Ovary (tissue), 9 donors: ENCODE measurements around the gene IGLL1. TPM values are rescaled to one million over a fixed set of nuclear protein-coding genes. Genes with fewer than 3 reads are reported as not detected.

Experiments used
- DNase-seq, 5 donors: peaks; one replicate each; pipeline ENCODE4 v3.0.0-alpha.2; 2019 to 2020
- H3K27ac ChIP-seq, 2 donors: fragments of 200-600 bp; one replicate each; pipeline versions ENCODE4 v1.5.1 to v1.8.0; 2019 to 2022
- H3K27me3 ChIP-seq: fragments of 200-600 bp; one replicate; pipeline ENCODE4 v1.8.0; 2022
- H3K36me3 ChIP-seq: fragments of 200-600 bp; sonication (generic); one replicate; pipeline ENCODE4 v1.5.1; 2019
- H3K4me1 ChIP-seq: one replicate; pipeline ENCODE4 v1.8.1; 2013; ENCODE audit warnings: mild to moderate bottlenecking, moderate library complexity; ENCODE audit not compliant: insufficient read depth
- H3K4me3 ChIP-seq: fragments of 200-600 bp; sonication (generic); one replicate; pipeline ENCODE4 v1.5.1; 2017
- H3K9me3 ChIP-seq, 2 donors: fragments of 200-600 bp in 1 of 2; sonication (generic) in 1 of 2; one replicate each; pipeline versions ENCODE4 v1.5.1 to v1.8.1; 2013 to 2019; ENCODE audit warnings: mild to moderate bottlenecking in 1 of 2, moderate library complexity in 1 of 2
- EP300 ChIP-seq: sonication (generic); formaldehyde crosslinking; IDR thresholded peaks from one replicate; pipeline ENCODE4 v1.6.1; 2017; ENCODE audit warnings: antibody characterized with exemption
- POLR2A ChIP-seq: fragments of 450-650 bp; IDR thresholded peaks from one replicate; pipeline ENCODE4 v1.6.1; 2017; ENCODE audit warnings: antibody characterized with exemption, mild to moderate bottlenecking, moderate library complexity
- WGBS, 3 donors: extraction: QIAGEN DNeasy Blood & Tissue Kit in 1 of 3; methylation state at CpG; one replicate each; pipeline versions ENCODE4 v1.1.5 to v1.1.7; 2013 to 2017; 5-methylcytosine and 5-hydroxymethylcytosine counted together
- intact Hi-C, 4 donors: fragments of 100-400 bp; cut with DNase I; formaldehyde crosslinking; loops; one replicate each; pipeline versions ENCODE4 v1.11.0 to v1.15.1; 2022 to 2023
- polyA plus RNA-seq, 2 donors: library from polyadenylated mRNA; stranded (reverse); fragments of 200-250 nt in 1 of 2; fragments of 350-450 nt in 1 of 2; fragmentation: Illumina TruSeq in 1 of 2; extraction: RNeasy Lipid Tissue Mini Kit (QIAGEN cat#74804) in 1 of 2; gene quantifications; one replicate each; pipeline ENCODE4 v1.2.3, GENCODE V29; 2013 to 2014
- total RNA-seq, 7 donors: library from RNA; depleted of rRNA in 2 of 7; stranded (reverse); fragments of >200 nt in 2 of 7; fragmentation: NEBNext Ultra II Directional in 3 of 7; extraction: Animal tissue kit (Norgen Biotek cat#: 25700) in 3 of 7; gene quantifications; one replicate each; pipeline versions ENCODE4 v1.1.0 to v1.2.4, GENCODE V29; 2016 to 2023
- TF ChIP-seq, protein P1 (sequence below), 3 donors: fragments of 450-650 bp in 2 of 3; fragments of 200-600 bp in 1 of 3; IDR thresholded peaks; one replicate each; pipeline versions ENCODE4 v1.5.1 to v1.8.0; 2016 to 2022; ENCODE audit warnings: antibody characterized with exemption in 3 of 3, mild to moderate bottlenecking in 1 of 3
- donor health status: DM: no; HTN: no; CAD: no; lungs with moderate emphysema.
- donor health status: DM: no; HTN: no; CAD: no.
- donor health status: Bipolar disorder and iron deficiency.
- donor health status: DM: yes; HTN: yes; CAD: no.
- donor health status: DM: no; HTN: no; CAD: no.
- donor health status: DM: yes; HTN: yes; CAD: no.

IGLL1 gene
- total and polyA plus RNA-seq, 9 donors: 0.34 TPM; not detected in 8

GRCh38 chr22:23552573-23552972 lies 27.5 kb downstream of the IGLL1 start:
- H3K27ac ChIP-seq: no peak overlapping the region
- H3K9me3 ChIP-seq: no peaks in the 10 kb centered on the region
- no peak for DNase-seq
- no peak overlapping the region for H3K4me3 ChIP-seq
- H3K4me1 ChIP-seq: no peaks in the 10 kb centered on the region
- no peaks in the 10 kb centered on the region for H3K36me3 ChIP-seq
- no peak for TF ChIP-seq EP300
- TF ChIP-seq, protein P1, sequence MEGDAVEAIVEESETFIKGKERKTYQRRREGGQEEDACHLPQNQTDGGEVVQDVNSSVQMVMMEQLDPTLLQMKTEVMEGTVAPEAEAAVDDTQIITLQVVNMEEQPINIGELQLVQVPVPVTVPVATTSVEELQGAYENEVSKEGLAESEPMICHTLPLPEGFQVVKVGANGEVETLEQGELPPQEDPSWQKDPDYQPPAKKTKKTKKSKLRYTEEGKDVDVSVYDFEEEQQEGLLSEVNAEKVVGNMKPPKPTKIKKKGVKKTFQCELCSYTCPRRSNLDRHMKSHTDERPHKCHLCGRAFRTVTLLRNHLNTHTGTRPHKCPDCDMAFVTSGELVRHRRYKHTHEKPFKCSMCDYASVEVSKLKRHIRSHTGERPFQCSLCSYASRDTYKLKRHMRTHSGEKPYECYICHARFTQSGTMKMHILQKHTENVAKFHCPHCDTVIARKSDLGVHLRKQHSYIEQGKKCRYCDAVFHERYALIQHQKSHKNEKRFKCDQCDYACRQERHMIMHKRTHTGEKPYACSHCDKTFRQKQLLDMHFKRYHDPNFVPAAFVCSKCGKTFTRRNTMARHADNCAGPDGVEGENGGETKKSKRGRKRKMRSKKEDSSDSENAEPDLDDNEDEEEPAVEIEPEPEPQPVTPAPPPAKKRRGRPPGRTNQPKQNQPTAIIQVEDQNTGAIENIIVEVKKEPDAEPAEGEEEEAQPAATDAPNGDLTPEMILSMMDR (IDR thresholded peaks at IDR 0.05): no peak
- intact Hi-C loops: no loop called here
- H3K27me3 ChIP-seq: no peaks in the 10 kb centered on the region

GRCh38 chr22:23551385-23551784 lies 28.7 kb downstream of the IGLL1 start:
- Histone ChIP-seq H3K27ac (no peak overlapping the region), H3K9me3 (no peaks in the 10 kb centered on the region), H3K27me3 (no peaks in the 10 kb centered on the region), H3K4me3 (no peak overlapping the region), H3K36me3 (no peaks in the 10 kb centered on the region), H3K4me1 (no peaks in the 10 kb centered on the region)
- TF ChIP-seq POLR2A: no peak
- TF ChIP-seq EP300: no peak
- intact Hi-C loops: no loop called here
- no peak for DNase-seq

GRCh38 chr22:23550049-23550650 lies 29.9 kb downstream of the IGLL1 start:
- H3K4me3 ChIP-seq: no peak overlapping the region
- 73 to 86% (median 76%) methylated on average over 4 of the region's 4 CpGs for WGBS, 3 donors
- H3K27ac ChIP-seq: no peak overlapping the region
- no peaks in the 10 kb centered on the region for H3K4me1 ChIP-seq
- no peak for DNase-seq
- H3K36me3 ChIP-seq: no peaks in the 10 kb centered on the region
- intact Hi-C loops: no loop called here
- H3K27me3 ChIP-seq: no peaks in the 10 kb centered on the region
- no peaks in the 10 kb centered on the region for H3K9me3 ChIP-seq
- TF ChIP-seq, protein P1 (IDR thresholded peaks at IDR 0.05): no peak
- TF ChIP-seq POLR2A (no peak), EP300 (no peak)

DNA sequence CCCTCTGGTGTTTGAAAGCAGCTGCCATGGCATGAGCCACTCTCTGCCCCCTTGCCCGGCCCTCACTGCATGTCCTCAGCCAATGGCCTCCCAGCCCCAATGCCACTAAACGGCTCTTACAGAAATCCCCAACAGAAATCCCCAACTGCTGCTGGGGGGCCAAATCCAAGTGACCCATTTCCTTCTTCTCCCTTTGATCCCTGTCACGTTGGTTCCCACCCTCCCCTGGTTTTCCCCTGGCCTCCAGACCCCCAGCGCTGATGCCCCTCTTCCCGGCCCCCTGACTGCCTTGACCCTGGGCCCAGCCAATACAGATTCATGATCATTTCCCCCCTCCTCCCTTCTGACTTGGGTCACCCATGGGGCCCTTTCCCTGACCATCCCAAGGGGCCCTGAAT lies 30.9 kb downstream of the IGLL1 start:
- intact Hi-C loops: loop anchor here in 2 of 4 donors (2.0 to 10.0 kb wide), 2 partner anchors 40 to 46 kb away; no protein-coding TSS in a partner anchor
- Histone ChIP-seq H3K4me3 (no peak overlapping the region), H3K9me3 (no peaks in the 10 kb centered on the region), H3K4me1 (no peaks in the 10 kb centered on the region), H3K27ac (no peak overlapping the region), H3K36me3 (no peaks in the 10 kb centered on the region), H3K27me3 (no peaks in the 10 kb centered on the region)
- no peak for TF ChIP-seq POLR2A
- TF ChIP-seq, protein P1 (IDR thresholded peaks at IDR 0.05): no peak
- TF ChIP-seq EP300: no peak
- DNase-seq: no peak
- 72 to 80% (median 75%) methylated on average over 5 of the region's 5 CpGs for WGBS, 3 donors

GRCh38 chr22:23548501-23549197 lies 31.4 kb downstream of the IGLL1 start:
- Histone ChIP-seq H3K4me1 (no peaks in the 10 kb centered on the region), H3K9me3 (no peaks in the 10 kb centered on the region), H3K27me3 (no peaks in the 10 kb centered on the region), H3K4me3 (no peak overlapping the region), H3K27ac (no peak overlapping the region), H3K36me3 (no peaks in the 10 kb centered on the region)
- no peak for DNase-seq
- no peak for TF ChIP-seq POLR2A
- intact Hi-C loops: loop anchor here in 2 of 4 donors (2.0 to 10.0 kb wide), 2 partner anchors 40 to 46 kb away; no protein-coding TSS in a partner anchor
- 77 to 87% (median 78%) methylated on average over 8 of the region's 8 CpGs for WGBS, 3 donors
